Activated naive CD8-positive, alpha-beta T cell treated with anti-CD3 and anti-CD28 coated beads, Interleukin-2, amount 50 U/mL, for 16 hours (primary cell): ENCODE measurements around the gene DSG2.

Experiments used
- DNase-seq: peaks from one replicate; pipeline ENCODE4 v3.0.0-alpha.2; 2020; ENCODE audit warnings: low read depth, low spot score

The DSG2 gene

GRCh38 chr18:31590570-31590969 is 92.6 kb downstream of the DSG2 start:
- DNase-seq: no peak

GRCh38 chr18:31591113-31591512 is 93.1 kb downstream of the DSG2 start:
- no peak for DNase-seq

GRCh38 chr18:31591628-31592027 is 93.7 kb downstream of the DSG2 start, which contains the start of gene TTR:
TTR (plus strand) TSS chr18:31591877; CDS start chr18:31591903, 26 bp downstream.
- DNase-seq: no peak

DNA sequence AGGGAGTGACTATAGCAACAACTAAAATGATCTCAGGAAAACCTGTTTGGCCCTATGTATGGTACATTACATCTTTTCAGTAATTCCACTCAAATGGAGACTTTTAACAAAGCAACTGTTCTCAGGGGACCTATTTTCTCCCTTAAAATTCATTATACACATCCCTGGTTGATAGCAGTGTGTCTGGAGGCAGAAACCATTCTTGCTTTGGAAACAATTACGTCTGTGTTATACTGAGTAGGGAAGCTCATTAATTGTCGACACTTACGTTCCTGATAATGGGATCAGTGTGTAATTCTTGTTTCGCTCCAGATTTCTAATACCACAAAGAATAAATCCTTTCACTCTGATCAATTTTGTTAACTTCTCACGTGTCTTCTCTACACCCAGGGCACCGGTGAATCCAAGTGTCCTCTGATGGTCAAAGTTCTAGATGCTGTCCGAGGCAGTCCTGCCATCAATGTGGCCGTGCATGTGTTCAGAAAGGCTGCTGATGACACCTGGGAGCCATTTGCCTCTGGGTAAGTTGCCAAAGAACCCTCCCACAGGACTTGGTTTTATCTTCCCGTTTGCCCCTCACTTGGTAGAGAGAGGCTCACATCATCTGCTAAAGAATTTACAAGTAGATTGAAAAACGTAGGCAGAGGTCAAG is 94.7 kb downstream of the DSG2 start:
- no peak for DNase-seq

DNA sequence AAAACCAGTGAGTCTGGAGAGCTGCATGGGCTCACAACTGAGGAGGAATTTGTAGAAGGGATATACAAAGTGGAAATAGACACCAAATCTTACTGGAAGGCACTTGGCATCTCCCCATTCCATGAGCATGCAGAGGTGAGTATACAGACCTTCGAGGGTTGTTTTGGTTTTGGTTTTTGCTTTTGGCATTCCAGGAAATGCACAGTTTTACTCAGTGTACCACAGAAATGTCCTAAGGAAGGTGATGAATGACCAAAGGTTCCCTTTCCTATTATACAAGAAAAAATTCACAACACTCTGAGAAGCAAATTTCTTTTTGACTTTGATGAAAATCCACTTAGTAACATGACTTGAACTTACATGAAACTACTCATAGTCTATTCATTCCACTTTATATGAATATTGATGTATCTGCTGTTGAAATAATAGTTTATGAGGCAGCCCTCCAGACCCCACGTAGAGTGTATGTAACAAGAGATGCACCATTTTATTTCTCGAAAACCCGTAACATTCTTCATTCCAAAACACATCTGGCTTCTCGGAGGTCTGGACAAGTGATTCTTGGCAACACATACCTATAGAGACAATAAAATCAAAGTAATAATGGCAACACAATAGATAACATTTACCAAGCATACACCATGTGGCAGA is 97.3 kb downstream of the DSG2 start:
- DNase-seq: no peak

DNA sequence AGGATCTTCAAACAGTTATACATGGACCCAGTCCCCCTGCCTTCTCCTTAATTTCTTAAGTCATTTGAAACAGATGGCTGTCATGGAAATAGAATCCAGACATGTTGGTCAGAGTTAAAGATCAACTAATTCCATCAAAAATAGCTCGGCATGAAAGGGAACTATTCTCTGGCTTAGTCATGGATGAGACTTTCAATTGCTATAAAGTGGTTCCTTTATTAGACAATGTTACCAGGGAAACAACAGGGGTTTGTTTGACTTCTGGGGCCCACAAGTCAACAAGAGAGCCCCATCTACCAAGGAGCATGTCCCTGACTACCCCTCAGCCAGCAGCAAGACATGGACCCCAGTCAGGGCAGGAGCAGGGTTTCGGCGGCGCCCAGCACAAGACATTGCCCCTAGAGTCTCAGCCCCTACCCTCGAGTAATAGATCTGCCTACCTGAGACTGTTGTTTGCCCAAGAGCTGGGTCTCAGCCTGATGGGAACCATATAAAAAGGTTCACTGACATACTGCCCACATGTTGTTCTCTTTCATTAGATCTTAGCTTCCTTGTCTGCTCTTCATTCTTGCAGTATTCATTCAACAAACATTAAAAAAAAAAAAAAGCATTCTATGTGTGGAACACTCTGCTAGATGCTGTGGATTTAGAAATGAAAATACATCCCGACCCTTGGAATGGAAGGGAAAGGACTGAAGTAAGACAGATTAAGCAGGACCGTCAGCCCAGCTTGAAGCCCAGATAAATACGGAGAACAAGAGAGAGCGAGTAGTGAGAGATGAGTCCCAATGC is 98.3 kb downstream of the DSG2 start:
- no peak for DNase-seq

GRCh38 chr18:31598021-31598805 is 100.2 kb downstream of the DSG2 start:
- DNase-seq: no peak
